Right lobe of liver (tissue), 6 donors: Measurements from ENCODE around the gene PPFIBP1. TPM values are rescaled to one million over a fixed set of nuclear protein-coding genes. Genes with fewer than 3 reads are reported as not detected.
A peak's percentile ranks its signal among the peaks of the same experiment; 100 is the strongest.

Experiments
- ATAC-seq, 4 donors: fragments of 200-7000 bp; cut with Tn5 transposase; one replicate each; pipeline ENCODE4 v1.9.1; 2020; ENCODE audit warnings: mild to moderate bottlenecking in 4 of 4, moderate library complexity in 4 of 4
- DNase-seq, 3 donors: peaks; one replicate each; pipeline ENCODE4 v3.0.0-alpha.2; 2020
- H3K27ac ChIP-seq, 3 donors: fragments of 200-600 bp; one replicate each; pipeline ENCODE4 v1.8.0; 2022
- H3K27me3 ChIP-seq, 2 donors: fragments of 200-600 bp; one replicate each; pipeline ENCODE4 v1.8.0; 2022
- H3K36me3 ChIP-seq, 4 donors: fragments of 200-600 bp; sonication (generic) in 1 of 4; one replicate each; pipeline versions ENCODE4 v1.5.1 to v1.8.0; 2017 to 2022; ENCODE audit warnings: control low read depth in 1 of 4
- H3K4me1 ChIP-seq, 4 donors: fragments of 200-600 bp; sonication (generic) in 1 of 4; one replicate each; pipeline versions ENCODE4 v1.5.1 to v1.8.0; 2017 to 2022; ENCODE audit warnings: control low read depth in 1 of 4
- H3K4me3 ChIP-seq, 3 donors: fragments of 200-600 bp; one replicate each; pipeline ENCODE4 v1.8.0; 2022
- H3K9me3 ChIP-seq, 4 donors: fragments of 200-600 bp; sonication (generic) in 1 of 4; one replicate each; pipeline versions ENCODE4 v1.5.1 to v1.8.0; 2017 to 2022; ENCODE audit warnings: control low read depth in 1 of 4
- CTCF ChIP-seq, 4 donors: fragments of 200-600 bp in 3 of 4; fragments of 450-650 bp in 1 of 4; IDR thresholded peaks; one replicate each; pipeline versions ENCODE4 v1.5.1 to v1.8.0; 2016 to 2022; ENCODE audit warnings: antibody characterized with exemption in 4 of 4, mild to moderate bottlenecking in 2 of 4
- POLR2A ChIP-seq: fragments of 450-650 bp; IDR thresholded peaks from one replicate; pipeline ENCODE4 v1.6.1; 2017; ENCODE audit warnings: antibody characterized with exemption, mild to moderate bottlenecking
- WGBS: methylation state at CpG from one replicate; pipeline ENCODE4 v1.1.6; 2018; ENCODE audit warnings: low coverage, low lambda C conversion rate; ENCODE audit not compliant: insufficient coverage; ENCODE audit errors: missing lambda C conversion rate; 5-methylcytosine and 5-hydroxymethylcytosine counted together
- intact Hi-C, 2 donors: fragments of 100-400 bp; cut with DNase I; formaldehyde crosslinking; loops; one replicate each; pipeline versions ENCODE4 v1.11.2 to v1.14.1; 2022
- total RNA-seq, 6 experiments: library from RNA; depleted of rRNA in 2 of 6; stranded (reverse); fragments of >200 nt in 2 of 6; fragmentation: NEBNext Ultra II Directional in 3 of 6; extraction: Animal tissue kit (Norgen Biotek cat#: 25700) in 3 of 6; gene quantifications; one replicate each; pipeline versions ENCODE4 v1.1.0 to v1.2.4, GENCODE V29; 2016 to 2023
- donor health status: DM: no; HTN: yes; CAD: no.
- donor health status: DM: no; HTN: no; CAD: no.
- donor health status: DM: no; HTN: no; CAD: no.
- donor health status: DM: no; HTN: yes; CAD: no.
- donor health status: DM: no; HTN: yes; CAD: no.

PPFIBP1 gene
- total RNA-seq, 6 experiments from 2014 or later: 24.1 to 53.9 (median 35.8) TPM

- Histone ChIP-seq H3K27me3 (no peaks in the 10 kb centered on the region), H3K9me3 (no peaks in the 10 kb centered on the region), H3K27ac (no peak overlapping the region), H3K4me3 (no peak overlapping the region), H3K36me3 (peaks cover 0 to 3% (median 0%) of the 10 kb centered on the region in 4 donors), H3K4me1 (no peaks in the 10 kb centered on the region)
- TF ChIP-seq POLR2A (no peak), CTCF (IDR thresholded peaks at IDR 0.05) (no peak)
- DNase-seq (no peak), ATAC-seq (no peak)
- WGBS: 100% methylated on average over 2 of the region's 2 CpGs
- intact Hi-C loops: no loop called here
These were observed 122.1 kb downstream of the PPFIBP1 start for GRCh38 chr12:27646149-27646548.

- no peaks in the 10 kb centered on the region for H3K27me3 ChIP-seq
- H3K27ac ChIP-seq: no peak overlapping the region
- TF ChIP-seq POLR2A (no peak), CTCF (IDR thresholded peaks at IDR 0.05) (no peak)
- H3K9me3 ChIP-seq: no peaks in the 10 kb centered on the region
- intact Hi-C loops: loop anchor here in 1 of 2 donors (10.0 kb wide), 1 partner anchor 225 kb away; no protein-coding TSS in a partner anchor
- no peak for ATAC-seq
- no peaks in the 10 kb centered on the region for H3K4me1 ChIP-seq
- no peak for DNase-seq
- H3K36me3 ChIP-seq: peaks cover 0 to 3% (median 0%) of the 10 kb centered on the region in 4 donors
- WGBS: 90% methylated on average over 1 of the region's 1 CpG
- H3K4me3 ChIP-seq: no peak overlapping the region
These were observed 126.0 kb downstream of the PPFIBP1 start for GRCh38 chr12:27650011-27650410.

GRCh38 chr12:27651201-27651600 is 127.2 kb downstream of the PPFIBP1 start:
- H3K27me3 ChIP-seq: no peaks in the 10 kb centered on the region
- no peak overlapping the region for H3K4me3 ChIP-seq
- TF ChIP-seq CTCF (IDR thresholded peaks at IDR 0.05) (no peak), POLR2A (no peak)
- no peaks in the 10 kb centered on the region for H3K36me3 ChIP-seq
- DNase-seq (no peak), ATAC-seq (no peak)
- 100% methylated on average over 1 of the region's 1 CpG for WGBS
- no peaks in the 10 kb centered on the region for H3K9me3 ChIP-seq
- no peak overlapping the region for H3K27ac ChIP-seq
- intact Hi-C loops: loop anchor here in 1 of 2 donors (10.0 kb wide), 1 partner anchor 226 kb away; no protein-coding TSS in a partner anchor
- H3K4me1 ChIP-seq: no peaks in the 10 kb centered on the region

- ATAC-seq: peak; percentile 92 to 97 (median 94)
- peak in 1 of 3 donors; percentile 65 for DNase-seq
These were observed 128.3 kb downstream of the PPFIBP1 start for GRCh38 chr12:27652174-27652763.

More at GRCh38 chr12:27652174-27652763, 128.3 kb downstream of the PPFIBP1 start:
- H3K4me3 ChIP-seq: no peak overlapping the region
- intact Hi-C loops: loop anchor here in 1 of 2 donors (10.0 kb wide), 1 partner anchor 227 kb away; no protein-coding TSS in a partner anchor
- no peaks in the 10 kb centered on the region for H3K27me3 ChIP-seq
- no peaks in the 10 kb centered on the region for H3K36me3 ChIP-seq
- no peak overlapping the region for H3K27ac ChIP-seq
- H3K4me1 ChIP-seq: no peaks in the 10 kb centered on the region
- no peaks in the 10 kb centered on the region for H3K9me3 ChIP-seq
- 24% methylated on average over 1 of the region's 1 CpG for WGBS
- TF ChIP-seq POLR2A (no peak), CTCF (IDR thresholded peaks at IDR 0.05) (peak; percentile 79 to 92 (median 90))
